Duodenal mucosa (tissue), 2 donors: ENCODE data around the gene ST6GALNAC1.

Source experiments
- H3K27ac ChIP-seq: one replicate; pipeline ENCODE4 v1.7.0; 2013; ENCODE audit warnings: low read depth, low read length
- H3K27me3 ChIP-seq, 2 donors: one replicate each; pipeline ENCODE4 v1.7.0; 2013; ENCODE audit warnings: low read length in 2 of 2, control low read depth in 1 of 2; ENCODE audit not compliant: insufficient read depth in 2 of 2, control insufficient read depth in 1 of 2
- H3K36me3 ChIP-seq, 2 donors: one replicate each; pipeline ENCODE4 v1.7.0; 2013; ENCODE audit warnings: low read length in 2 of 2, control low read depth in 1 of 2; ENCODE audit not compliant: insufficient read depth in 2 of 2, control insufficient read depth in 1 of 2
- H3K4me1 ChIP-seq, 2 donors: one replicate each; pipeline ENCODE4 v1.7.0; 2013; ENCODE audit warnings: low read length in 2 of 2, control low read depth in 1 of 2; ENCODE audit not compliant: insufficient read depth in 2 of 2, control insufficient read depth in 1 of 2
- H3K4me3 ChIP-seq, 2 donors: one replicate each; pipeline ENCODE4 v1.7.0; 2013; ENCODE audit warnings: low read length in 2 of 2, low read depth in 1 of 2
- H3K9ac ChIP-seq, 2 donors: one replicate each; pipeline ENCODE4 v1.7.0; 2013; ENCODE audit warnings: low read length in 2 of 2, low read depth in 1 of 2
- H3K9me3 ChIP-seq, 2 donors: one replicate each; pipeline ENCODE4 v1.7.0; 2013; ENCODE audit warnings: low read length in 2 of 2, control low read depth in 1 of 2; ENCODE audit not compliant: control insufficient read depth in 1 of 2

Gene ST6GALNAC1

GRCh38 chr17:76675648-76676047, 32.1 kb upstream of the ST6GALNAC1 start:
- no peak overlapping the region for H3K9ac ChIP-seq
- H3K9me3 ChIP-seq: no peaks in the 10 kb centered on the region
- peaks cover 32 to 33% of the 10 kb centered on the region in 2 donors for H3K4me1 ChIP-seq
- no peak overlapping the region for H3K27ac ChIP-seq
- H3K27me3 ChIP-seq: no peaks in the 10 kb centered on the region
- H3K4me3 ChIP-seq: no peak overlapping the region
- H3K36me3 ChIP-seq: no peaks in the 10 kb centered on the region

GRCh38 chr17:76674600-76674999, 31.0 kb upstream of the ST6GALNAC1 start:
- Histone ChIP-seq H3K4me3 (no peak overlapping the region), H3K36me3 (no peaks in the 10 kb centered on the region), H3K27ac (no peak overlapping the region), H3K27me3 (no peaks in the 10 kb centered on the region), H3K9me3 (no peaks in the 10 kb centered on the region), H3K9ac (no peak overlapping the region), H3K4me1 (peaks cover 38 to 40% of the 10 kb centered on the region in 2 donors)

- H3K4me1 ChIP-seq: peaks cover 34 to 38% of the 10 kb centered on the region in 2 donors
- no peaks in the 10 kb centered on the region for H3K36me3 ChIP-seq
- H3K27ac ChIP-seq: no peak overlapping the region
- H3K27me3 ChIP-seq: no peaks in the 10 kb centered on the region
- no peak overlapping the region for H3K4me3 ChIP-seq
- H3K9me3 ChIP-seq: no peaks in the 10 kb centered on the region
- H3K9ac ChIP-seq: no peak overlapping the region
These were observed 30.2 kb upstream of the ST6GALNAC1 start for GRCh38 chr17:76673729-76674128.

GRCh38 chr17:76672892-76673291, 29.3 kb upstream of the ST6GALNAC1 start:
- H3K27me3 ChIP-seq: no peaks in the 10 kb centered on the region
- peak overlapping the region; percentile 78 to 96 for H3K4me3 ChIP-seq
- H3K4me1 ChIP-seq: peaks cover 26 to 29% of the 10 kb centered on the region in 2 donors
- no peak overlapping the region for H3K9ac ChIP-seq
- no peaks in the 10 kb centered on the region for H3K9me3 ChIP-seq
- H3K27ac ChIP-seq: no peak overlapping the region
- no peaks in the 10 kb centered on the region for H3K36me3 ChIP-seq

GRCh38 chr17:76672270-76672851, 28.8 kb upstream of the ST6GALNAC1 start:
- Histone ChIP-seq H3K27me3 (no peaks in the 10 kb centered on the region), H3K36me3 (no peaks in the 10 kb centered on the region), H3K9me3 (no peaks in the 10 kb centered on the region), H3K4me1 (peaks cover 24 to 26% of the 10 kb centered on the region in 2 donors), H3K27ac (peak overlapping the region; percentile 80), H3K4me3 (peak overlapping the region; percentile 78 to 96), H3K9ac (peak overlapping the region; percentile 89 to 95)

- Histone ChIP-seq H3K9ac (peak overlapping the region; percentile 89 to 95), H3K27me3 (no peaks in the 10 kb centered on the region), H3K4me3 (peak overlapping the region; percentile 78 to 96), H3K4me1 (peaks cover 24 to 26% of the 10 kb centered on the region in 2 donors), H3K36me3 (no peaks in the 10 kb centered on the region), H3K27ac (peak overlapping the region; percentile 80), H3K9me3 (no peaks in the 10 kb centered on the region)
These were observed 28.3 kb upstream of the ST6GALNAC1 start for GRCh38 chr17:76671912-76672262.

GRCh38 chr17:76671123-76671911, 27.8 kb upstream of the ST6GALNAC1 start:
- Histone ChIP-seq H3K4me1 (peaks cover 24 to 26% of the 10 kb centered on the region in 2 donors), H3K9me3 (no peaks in the 10 kb centered on the region), H3K9ac (peak overlapping the region; percentile 89 to 95), H3K27ac (peak overlapping the region; percentile 85), H3K27me3 (no peaks in the 10 kb centered on the region), H3K4me3 (peak overlapping the region; percentile 78 to 96), H3K36me3 (no peaks in the 10 kb centered on the region)

GRCh38 chr17:76670718-76671122, 27.2 kb upstream of the ST6GALNAC1 start:
- peak overlapping the region; percentile 76 to 95 for H3K9ac ChIP-seq
- peaks cover 24 to 26% of the 10 kb centered on the region in 2 donors for H3K4me1 ChIP-seq
- H3K27ac ChIP-seq: peak overlapping the region; percentile 85
- H3K4me3 ChIP-seq: peak overlapping the region; percentile 63
- no peaks in the 10 kb centered on the region for H3K9me3 ChIP-seq
- H3K27me3 ChIP-seq: no peaks in the 10 kb centered on the region
- no peaks in the 10 kb centered on the region for H3K36me3 ChIP-seq

GRCh38 chr17:76670020-76670717, 26.6 kb upstream of the ST6GALNAC1 start:
- peaks cover 24 to 26% of the 10 kb centered on the region in 2 donors for H3K4me1 ChIP-seq
- no peaks in the 10 kb centered on the region for H3K36me3 ChIP-seq
- no peak overlapping the region for H3K27ac ChIP-seq
- no peaks in the 10 kb centered on the region for H3K27me3 ChIP-seq
- H3K9ac ChIP-seq: peak overlapping the region; percentile 76 to 95
- H3K9me3 ChIP-seq: no peaks in the 10 kb centered on the region
- no peak overlapping the region for H3K4me3 ChIP-seq
